ENCODE measurements around the gene TMEM181. TPM values are rescaled to one million over a fixed set of nuclear protein-coding genes. Genes with fewer than 3 reads are reported as not detected.

Gene TMEM181
- total and polyA plus RNA-seq, 2 experiments from 2014 or later = 11.9 to 25.2 TPM

DNA sequence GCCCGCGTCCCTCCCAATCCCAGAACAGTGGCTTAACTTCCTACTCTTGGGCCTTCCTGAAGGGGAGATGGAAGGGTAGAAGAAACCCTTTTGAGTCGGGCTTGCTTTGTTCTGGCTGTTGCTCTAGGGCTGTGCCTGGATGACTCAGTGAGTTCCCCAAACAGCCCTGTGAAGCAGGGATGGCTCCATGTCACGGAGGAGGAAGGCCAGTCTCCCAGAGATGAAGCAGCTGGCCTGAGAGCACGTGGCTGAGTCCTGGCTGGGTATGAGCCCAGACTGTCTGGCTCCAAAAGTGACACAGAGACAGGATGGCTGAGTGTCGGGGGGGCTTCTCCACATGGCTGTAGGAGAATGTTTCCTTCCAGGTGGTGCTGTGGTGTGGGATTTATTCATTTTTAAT, 94.6 kb downstream of the TMEM181 start (continued):
- TF ChIP-seq, protein P1, sequence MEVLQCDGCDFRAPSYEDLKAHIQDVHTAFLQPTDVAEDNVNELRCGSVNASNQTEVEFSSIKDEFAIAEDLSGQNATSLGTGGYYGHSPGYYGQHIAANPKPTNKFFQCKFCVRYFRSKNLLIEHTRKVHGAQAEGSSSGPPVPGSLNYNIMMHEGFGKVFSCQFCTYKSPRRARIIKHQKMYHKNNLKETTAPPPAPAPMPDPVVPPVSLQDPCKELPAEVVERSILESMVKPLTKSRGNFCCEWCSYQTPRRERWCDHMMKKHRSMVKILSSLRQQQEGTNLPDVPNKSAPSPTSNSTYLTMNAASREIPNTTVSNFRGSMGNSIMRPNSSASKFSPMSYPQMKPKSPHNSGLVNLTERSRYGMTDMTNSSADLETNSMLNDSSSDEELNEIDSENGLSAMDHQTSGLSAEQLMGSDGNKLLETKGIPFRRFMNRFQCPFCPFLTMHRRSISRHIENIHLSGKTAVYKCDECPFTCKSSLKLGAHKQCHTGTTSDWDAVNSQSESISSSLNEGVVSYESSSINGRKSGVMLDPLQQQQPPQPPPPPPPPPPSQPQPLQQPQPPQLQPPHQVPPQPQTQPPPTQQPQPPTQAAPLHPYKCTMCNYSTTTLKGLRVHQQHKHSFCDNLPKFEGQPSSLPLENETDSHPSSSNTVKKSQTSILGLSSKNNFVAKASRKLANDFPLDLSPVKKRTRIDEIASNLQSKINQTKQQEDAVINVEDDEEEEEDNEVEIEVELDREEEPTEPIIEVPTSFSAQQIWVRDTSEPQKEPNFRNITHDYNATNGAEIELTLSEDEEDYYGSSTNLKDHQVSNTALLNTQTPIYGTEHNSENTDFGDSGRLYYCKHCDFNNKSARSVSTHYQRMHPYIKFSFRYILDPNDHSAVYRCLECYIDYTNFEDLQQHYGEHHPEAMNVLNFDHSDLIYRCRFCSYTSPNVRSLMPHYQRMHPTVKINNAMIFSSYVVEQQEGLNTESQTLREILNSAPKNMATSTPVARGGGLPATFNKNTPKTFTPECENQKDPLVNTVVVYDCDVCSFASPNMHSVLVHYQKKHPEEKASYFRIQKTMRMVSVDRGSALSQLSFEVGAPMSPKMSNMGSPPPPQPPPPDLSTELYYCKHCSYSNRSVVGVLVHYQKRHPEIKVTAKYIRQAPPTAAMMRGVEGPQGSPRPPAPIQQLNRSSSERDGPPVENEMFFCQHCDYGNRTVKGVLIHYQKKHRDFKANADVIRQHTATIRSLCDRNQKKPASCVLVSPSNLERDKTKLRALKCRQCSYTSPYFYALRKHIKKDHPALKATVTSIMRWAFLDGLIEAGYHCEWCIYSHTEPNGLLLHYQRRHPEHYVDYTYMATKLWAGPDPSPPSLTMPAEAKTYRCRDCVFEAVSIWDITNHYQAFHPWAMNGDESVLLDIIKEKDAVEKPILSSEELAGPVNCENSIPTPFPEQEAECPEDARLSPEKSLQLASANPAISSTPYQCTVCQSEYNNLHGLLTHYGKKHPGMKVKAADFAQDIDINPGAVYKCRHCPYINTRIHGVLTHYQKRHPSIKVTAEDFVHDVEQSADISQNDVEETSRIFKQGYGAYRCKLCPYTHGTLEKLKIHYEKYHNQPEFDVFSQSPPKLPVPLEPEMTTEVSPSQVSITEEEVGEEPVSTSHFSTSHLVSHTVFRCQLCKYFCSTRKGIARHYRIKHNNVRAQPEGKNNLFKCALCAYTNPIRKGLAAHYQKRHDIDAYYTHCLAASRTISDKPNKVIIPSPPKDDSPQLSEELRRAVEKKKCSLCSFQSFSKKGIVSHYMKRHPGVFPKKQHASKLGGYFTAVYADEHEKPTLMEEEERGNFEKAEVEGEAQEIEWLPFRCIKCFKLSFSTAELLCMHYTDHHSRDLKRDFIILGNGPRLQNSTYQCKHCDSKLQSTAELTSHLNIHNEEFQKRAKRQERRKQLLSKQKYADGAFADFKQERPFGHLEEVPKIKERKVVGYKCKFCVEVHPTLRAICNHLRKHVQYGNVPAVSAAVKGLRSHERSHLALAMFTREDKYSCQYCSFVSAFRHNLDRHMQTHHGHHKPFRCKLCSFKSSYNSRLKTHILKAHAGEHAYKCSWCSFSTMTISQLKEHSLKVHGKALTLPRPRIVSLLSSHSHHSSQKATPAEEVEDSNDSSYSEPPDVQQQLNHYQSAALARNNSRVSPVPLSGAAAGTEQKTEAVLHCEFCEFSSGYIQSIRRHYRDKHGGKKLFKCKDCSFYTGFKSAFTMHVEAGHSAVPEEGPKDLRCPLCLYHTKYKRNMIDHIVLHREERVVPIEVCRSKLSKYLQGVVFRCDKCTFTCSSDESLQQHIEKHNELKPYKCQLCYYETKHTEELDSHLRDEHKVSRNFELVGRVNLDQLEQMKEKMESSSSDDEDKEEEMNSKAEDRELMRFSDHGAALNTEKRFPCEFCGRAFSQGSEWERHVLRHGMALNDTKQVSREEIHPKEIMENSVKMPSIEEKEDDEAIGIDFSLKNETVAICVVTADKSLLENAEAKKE (CRISPR knock-in tag; IDR thresholded peaks at IDR 0.05) = no peak
- TF ChIP-seq POLR2AphosphoS5 (IDR thresholded peaks at IDR 0.05; ENCODE audit: low read depth) (no peak), EZH2phosphoT487 (IDR thresholded peaks at IDR 0.05; ENCODE audit: unreplicated experiment) (no peak), NANOG (IDR thresholded peaks at IDR 0.05; ENCODE audit: borderline replicate concordance) (no peak), CREB1 (CRISPR knock-in tag; IDR thresholded peaks at IDR 0.05; ENCODE audit: low read depth) (no peak), ZNF331 (CRISPR knock-in tag; IDR thresholded peaks at IDR 0.05; ENCODE audit: low read depth) (no peak), JUNB (IDR thresholded peaks at IDR 0.05; ENCODE audit: unreplicated experiment) (no peak)

DNA sequence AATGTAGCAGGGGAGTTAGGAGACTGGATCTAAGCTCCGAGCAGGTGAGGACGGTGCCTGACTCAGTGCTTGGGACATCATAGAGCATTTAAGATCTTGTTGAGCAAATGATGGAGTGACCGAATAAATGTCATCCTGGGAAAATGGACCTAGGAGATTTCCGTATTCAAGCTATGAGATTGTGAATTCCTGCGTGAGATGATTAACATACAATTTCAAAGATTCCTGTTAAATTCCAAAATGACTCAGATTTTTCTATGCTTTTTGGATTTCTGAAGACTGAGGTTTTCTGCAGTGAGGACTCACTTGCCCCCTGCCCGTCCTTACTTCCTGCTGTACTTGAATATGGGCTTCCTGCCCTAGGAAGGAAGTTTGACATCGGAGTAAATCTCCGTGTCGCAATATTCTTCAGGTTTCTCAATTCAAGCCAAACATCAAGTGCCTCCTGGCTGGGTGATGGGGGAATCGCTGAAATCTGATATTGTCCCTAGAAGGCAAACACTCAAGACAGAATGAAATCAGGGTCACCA, 95.1 kb downstream of the TMEM181 start:
- no peaks in the 10 kb centered on the region for H3K36me3 Mint-ChIP-seq (ENCODE audit: low read depth)
- ATAC-seq = no peak
- no peak overlapping the region for H3K27ac ChIP-seq (ENCODE audit: low read depth)
- H3K4me2 ChIP-seq = no peak overlapping the region
- no peaks in the 10 kb centered on the region for H3F3A ChIP-seq (replicated peaks; ENCODE audit: low read depth)
- H3K4me1 Mint-ChIP-seq = peaks cover 24% of the 10 kb centered on the region
- no peak for DNase-seq (ENCODE audit: low spot score)
- H3K27me3 Mint-ChIP-seq (ENCODE audit: insufficient read depth, low read depth, poor library complexity) = peaks cover 7% of the 10 kb centered on the region
- H3K9me2 ChIP-seq (ENCODE audit: insufficient read depth) = no peaks in the 10 kb centered on the region
- no peak overlapping the region for H3K4me3 ChIP-seq
- H3K9me3 Mint-ChIP-seq = no peaks in the 10 kb centered on the region
- no peaks in the 10 kb centered on the region for H4K20me1 ChIP-seq (replicated peaks; ENCODE audit: insufficient read depth)
- H3K79me2 ChIP-seq (replicated peaks; ENCODE audit: insufficient read depth) = no peaks in the 10 kb centered on the region
- no peak overlapping the region for H3K27ac Mint-ChIP-seq
- no peaks in the 10 kb centered on the region for H3K36me3 ChIP-seq (ENCODE audit: insufficient read depth)
- H3K4me1 ChIP-seq (ENCODE audit: insufficient read depth) = peaks cover 8% of the 10 kb centered on the region
- H3K4me3 Mint-ChIP-seq = no peak overlapping the region
- H3K27me3 ChIP-seq (ENCODE audit: insufficient read depth) = no peaks in the 10 kb centered on the region
- H2AFZ ChIP-seq = no peak overlapping the region
- TF ChIP-seq STAT1 (IDR thresholded peaks at IDR 0.05; ENCODE audit: unreplicated experiment) = no peak
- TF ChIP-seq, protein P2, sequence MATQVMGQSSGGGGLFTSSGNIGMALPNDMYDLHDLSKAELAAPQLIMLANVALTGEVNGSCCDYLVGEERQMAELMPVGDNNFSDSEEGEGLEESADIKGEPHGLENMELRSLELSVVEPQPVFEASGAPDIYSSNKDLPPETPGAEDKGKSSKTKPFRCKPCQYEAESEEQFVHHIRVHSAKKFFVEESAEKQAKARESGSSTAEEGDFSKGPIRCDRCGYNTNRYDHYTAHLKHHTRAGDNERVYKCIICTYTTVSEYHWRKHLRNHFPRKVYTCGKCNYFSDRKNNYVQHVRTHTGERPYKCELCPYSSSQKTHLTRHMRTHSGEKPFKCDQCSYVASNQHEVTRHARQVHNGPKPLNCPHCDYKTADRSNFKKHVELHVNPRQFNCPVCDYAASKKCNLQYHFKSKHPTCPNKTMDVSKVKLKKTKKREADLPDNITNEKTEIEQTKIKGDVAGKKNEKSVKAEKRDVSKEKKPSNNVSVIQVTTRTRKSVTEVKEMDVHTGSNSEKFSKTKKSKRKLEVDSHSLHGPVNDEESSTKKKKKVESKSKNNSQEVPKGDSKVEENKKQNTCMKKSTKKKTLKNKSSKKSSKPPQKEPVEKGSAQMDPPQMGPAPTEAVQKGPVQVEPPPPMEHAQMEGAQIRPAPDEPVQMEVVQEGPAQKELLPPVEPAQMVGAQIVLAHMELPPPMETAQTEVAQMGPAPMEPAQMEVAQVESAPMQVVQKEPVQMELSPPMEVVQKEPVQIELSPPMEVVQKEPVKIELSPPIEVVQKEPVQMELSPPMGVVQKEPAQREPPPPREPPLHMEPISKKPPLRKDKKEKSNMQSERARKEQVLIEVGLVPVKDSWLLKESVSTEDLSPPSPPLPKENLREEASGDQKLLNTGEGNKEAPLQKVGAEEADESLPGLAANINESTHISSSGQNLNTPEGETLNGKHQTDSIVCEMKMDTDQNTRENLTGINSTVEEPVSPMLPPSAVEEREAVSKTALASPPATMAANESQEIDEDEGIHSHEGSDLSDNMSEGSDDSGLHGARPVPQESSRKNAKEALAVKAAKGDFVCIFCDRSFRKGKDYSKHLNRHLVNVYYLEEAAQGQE (IDR thresholded peaks at IDR 0.05; ENCODE audit: unreplicated experiment) = no peak

Data from GM23338 (cell line).